LNCaP clone FGC (cell line): ENCODE data around the gene CAPG.
"Not testable (repeated sequence)": the region's sequence is repeated elsewhere in the genome, so short reads cannot be mapped to it uniquely, and the experiment has no call there.

ENCODE experiments used
- DNase-seq: peaks from one replicate; pipeline ENCODE4 v3.0.0-alpha.2; 2011; ENCODE audit warnings: low read depth
- H3K4me3 ChIP-seq: 2 replicates; pipeline ENCODE4 v1.5.1; 2011; ENCODE audit warnings: mild to moderate bottlenecking, low read depth, low read length, control low read depth
- TF ChIP-seq, protein P1 (sequence below): IDR thresholded peaks from 2 replicates; pipeline ENCODE4 v1.5.1; 2012; ENCODE audit warnings: mild to moderate bottlenecking; ENCODE audit not compliant: control insufficient read depth, insufficient read depth; ENCODE audit errors: extremely low read depth

Gene CAPG

DNA sequence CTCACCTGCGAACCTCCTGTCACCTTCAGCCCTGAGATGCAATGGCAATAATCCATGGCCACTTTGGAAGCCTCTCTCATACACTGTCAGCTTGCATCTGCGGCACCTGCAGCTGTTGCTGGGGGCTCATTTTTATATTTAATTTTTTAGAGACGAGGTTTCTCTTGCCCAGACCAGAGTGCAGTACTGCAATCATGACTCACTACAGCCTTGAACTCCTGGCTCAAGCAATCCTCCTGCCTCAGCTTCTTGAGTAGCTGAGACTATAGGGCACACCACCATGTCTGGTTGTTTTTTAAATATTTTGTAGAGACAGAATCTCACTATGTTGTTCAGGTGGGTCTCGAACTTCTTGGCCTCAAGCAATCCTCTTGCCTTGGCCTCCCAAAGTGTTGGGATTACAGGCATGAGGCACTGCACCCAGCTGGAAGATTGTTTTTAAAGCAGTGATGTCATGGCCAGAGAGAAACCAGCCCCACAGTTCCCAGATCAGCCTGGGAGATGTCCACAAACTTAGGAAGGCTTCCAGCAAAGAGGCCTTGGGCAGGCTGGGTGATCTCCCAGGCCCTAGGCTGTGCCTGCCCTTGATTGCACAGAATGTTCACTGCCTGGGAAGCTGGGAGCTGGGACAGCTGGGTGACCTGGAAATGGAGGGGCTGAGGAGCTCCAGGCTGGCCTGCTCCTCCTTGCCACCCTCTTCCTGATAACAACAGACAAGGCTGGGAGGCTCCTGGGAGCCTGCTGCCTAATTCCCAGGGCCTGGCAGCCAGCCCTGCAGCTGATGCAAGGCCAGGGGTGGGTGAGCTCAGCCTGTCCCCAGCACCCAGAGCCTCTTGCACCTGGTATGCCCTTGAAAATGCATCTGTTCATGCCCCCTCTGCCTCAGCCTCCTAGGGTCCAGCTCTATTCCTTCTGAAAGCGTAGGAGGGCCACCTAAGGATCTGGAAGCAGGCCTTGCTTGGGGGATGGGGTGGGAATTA is 35.4 kb upstream of the CAPG start:
- H3K4me3 ChIP-seq, result no peak overlapping the region
- DNase-seq, result peak; percentile 17
- TF ChIP-seq, protein P1, sequence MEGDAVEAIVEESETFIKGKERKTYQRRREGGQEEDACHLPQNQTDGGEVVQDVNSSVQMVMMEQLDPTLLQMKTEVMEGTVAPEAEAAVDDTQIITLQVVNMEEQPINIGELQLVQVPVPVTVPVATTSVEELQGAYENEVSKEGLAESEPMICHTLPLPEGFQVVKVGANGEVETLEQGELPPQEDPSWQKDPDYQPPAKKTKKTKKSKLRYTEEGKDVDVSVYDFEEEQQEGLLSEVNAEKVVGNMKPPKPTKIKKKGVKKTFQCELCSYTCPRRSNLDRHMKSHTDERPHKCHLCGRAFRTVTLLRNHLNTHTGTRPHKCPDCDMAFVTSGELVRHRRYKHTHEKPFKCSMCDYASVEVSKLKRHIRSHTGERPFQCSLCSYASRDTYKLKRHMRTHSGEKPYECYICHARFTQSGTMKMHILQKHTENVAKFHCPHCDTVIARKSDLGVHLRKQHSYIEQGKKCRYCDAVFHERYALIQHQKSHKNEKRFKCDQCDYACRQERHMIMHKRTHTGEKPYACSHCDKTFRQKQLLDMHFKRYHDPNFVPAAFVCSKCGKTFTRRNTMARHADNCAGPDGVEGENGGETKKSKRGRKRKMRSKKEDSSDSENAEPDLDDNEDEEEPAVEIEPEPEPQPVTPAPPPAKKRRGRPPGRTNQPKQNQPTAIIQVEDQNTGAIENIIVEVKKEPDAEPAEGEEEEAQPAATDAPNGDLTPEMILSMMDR, result no peak

DNA sequence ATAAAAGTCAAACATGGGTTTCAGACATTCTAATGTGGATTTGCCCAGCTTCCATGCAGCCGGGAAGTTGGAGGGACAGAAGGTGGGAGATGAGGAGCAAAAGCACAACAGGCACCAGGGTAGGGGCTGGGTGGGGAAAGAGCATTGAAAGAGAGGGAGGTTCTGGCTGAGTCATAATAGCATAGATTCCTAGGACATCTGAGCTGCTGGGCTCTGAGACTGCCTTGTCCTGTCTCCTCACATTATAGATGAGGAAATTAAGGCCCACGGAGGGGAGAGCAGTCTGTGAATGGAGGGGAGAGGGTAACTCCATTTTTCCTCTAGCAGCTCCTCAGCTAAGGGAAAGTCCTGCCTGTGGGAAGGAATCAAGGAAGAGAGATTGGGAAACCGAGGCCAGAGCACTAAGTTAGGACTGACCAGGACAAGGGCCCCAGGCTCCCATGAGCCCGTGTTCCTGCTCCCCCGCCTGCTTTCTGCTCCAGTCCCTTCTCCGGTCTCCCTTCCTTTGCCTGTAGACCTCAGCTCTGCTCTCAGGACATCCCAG is 34.5 kb upstream of the CAPG start:
- DNase-seq, result no peak
- TF ChIP-seq, protein P1, result no peak
- no peak overlapping the region for H3K4me3 ChIP-seq

DNA sequence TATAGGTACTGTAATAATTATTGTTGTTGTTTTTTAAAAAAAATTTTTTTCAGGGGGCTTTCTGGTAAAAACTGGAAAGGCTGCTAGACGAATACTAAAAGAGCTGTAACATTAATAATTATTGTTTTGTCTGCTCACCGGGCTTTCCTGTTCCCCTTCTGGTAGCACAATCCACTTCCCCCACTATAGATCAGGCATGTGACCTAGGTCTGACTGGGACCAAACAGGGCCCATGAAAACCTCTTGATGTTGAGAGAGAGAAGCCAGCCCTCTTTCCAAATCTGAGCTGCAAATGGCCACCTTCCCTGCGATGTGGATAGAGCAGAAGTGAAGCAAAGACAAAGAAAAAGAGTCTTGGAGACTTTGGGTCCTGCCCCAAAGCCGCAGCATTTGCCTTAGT is 31.7 kb upstream of the CAPG start:
- DNase-seq, result no peak
- TF ChIP-seq, protein P1, result no peak
- no peak overlapping the region for H3K4me3 ChIP-seq

GRCh38 chr2:85440729-85441128 is 30.6 kb upstream of the CAPG start:
- DNase-seq, result no peak
- TF ChIP-seq, protein P1, result no peak
- H3K4me3 ChIP-seq, result no peak overlapping the region

GRCh38 chr2:85439986-85440385 is 29.8 kb upstream of the CAPG start:
- TF ChIP-seq, protein P1, result no peak
- no peak for DNase-seq
- H3K4me3 ChIP-seq, result no peak overlapping the region

DNA sequence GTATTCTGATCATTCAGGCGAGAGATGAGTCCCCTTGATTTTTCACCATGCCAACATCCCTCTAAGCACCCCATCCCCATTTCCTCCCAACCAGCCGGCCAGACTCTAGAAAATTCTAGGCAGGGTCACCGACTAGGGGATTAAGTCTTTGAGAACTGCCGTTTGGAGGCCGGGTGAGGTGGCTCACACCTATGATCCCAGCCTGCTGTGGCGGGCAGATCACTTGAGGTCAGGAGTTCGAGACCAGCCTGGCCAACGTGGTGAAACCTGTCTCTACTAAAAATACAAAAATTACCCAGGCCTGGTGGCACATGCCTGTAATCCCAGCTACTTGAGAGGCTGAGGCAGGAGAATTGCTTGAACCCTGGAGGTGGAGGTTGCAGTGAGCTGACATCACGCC is 29.4 kb upstream of the CAPG start:
- not testable (repeated sequence) for DNase-seq, H3K4me3 ChIP-seq

DNA sequence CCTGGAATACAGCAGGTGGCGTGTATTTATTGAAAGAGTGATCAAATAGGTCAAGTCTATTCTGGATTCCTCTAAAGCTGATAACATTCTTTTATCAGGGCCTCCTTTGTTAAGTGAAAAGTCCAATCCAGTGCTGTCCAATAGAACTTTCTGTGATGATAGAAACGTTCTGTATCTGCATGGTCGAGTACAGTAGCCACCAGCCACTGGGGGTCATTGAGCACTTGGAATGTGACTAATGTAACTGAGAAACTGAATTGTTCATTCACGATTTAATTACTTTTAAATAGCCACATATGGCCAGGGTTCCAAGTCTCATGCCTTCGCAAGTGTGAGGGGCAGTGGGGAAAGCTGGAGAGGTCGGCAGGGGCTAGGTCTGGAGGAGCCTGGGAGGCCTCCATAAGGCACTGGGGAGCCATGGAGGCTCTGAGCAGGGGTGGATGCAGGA is 28.9 kb upstream of the CAPG start:
- H3K4me3 ChIP-seq, result no peak overlapping the region
- DNase-seq, result no peak
- TF ChIP-seq, protein P1, result no peak
